HG02870 (cell line): ENCODE data around the gene ZNF358.

Experiments used
- ATAC-seq: cut with Tn5 transposase; IDR thresholded peaks from one replicate; pipeline ENCODE4 v1.9.1; 2021; ENCODE audit warnings: mild to moderate bottlenecking, moderate library complexity; ENCODE audit not compliant: unreplicated experiment

ZNF358 gene

DNA sequence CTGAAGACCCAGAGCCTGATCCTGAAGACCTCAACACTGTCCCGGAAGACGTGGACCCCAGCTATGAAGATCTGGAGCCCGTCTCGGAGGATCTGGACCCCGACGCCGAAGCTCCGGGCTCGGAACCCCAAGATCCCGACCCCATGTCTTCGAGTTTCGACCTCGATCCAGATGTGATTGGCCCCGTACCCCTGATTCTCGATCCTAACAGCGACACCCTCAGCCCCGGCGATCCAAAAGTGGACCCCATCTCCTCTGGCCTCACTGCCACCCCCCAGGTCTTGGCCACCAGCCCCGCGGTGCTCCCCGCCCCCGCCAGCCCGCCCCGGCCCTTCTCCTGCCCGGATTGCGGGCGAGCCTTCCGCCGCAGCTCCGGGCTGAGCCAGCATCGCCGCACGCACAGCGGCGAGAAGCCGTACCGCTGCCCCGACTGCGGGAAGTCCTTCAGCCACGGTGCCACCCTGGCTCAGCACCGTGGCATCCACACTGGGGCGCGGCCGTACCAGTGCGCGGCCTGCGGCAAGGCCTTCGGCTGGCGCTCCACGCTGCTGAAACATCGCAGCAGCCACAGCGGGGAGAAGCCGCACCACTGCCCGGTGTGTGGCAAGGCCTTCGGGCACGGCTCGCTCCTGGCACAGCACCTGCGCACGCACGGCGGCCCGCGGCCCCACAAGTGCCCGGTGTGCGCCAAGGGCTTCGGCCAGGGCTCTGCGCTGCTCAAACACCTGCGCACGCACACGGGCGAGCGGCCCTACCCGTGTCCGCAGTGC lies 3.6 kb downstream of the ZNF358 start:
- ATAC-seq: no peak

DNA sequence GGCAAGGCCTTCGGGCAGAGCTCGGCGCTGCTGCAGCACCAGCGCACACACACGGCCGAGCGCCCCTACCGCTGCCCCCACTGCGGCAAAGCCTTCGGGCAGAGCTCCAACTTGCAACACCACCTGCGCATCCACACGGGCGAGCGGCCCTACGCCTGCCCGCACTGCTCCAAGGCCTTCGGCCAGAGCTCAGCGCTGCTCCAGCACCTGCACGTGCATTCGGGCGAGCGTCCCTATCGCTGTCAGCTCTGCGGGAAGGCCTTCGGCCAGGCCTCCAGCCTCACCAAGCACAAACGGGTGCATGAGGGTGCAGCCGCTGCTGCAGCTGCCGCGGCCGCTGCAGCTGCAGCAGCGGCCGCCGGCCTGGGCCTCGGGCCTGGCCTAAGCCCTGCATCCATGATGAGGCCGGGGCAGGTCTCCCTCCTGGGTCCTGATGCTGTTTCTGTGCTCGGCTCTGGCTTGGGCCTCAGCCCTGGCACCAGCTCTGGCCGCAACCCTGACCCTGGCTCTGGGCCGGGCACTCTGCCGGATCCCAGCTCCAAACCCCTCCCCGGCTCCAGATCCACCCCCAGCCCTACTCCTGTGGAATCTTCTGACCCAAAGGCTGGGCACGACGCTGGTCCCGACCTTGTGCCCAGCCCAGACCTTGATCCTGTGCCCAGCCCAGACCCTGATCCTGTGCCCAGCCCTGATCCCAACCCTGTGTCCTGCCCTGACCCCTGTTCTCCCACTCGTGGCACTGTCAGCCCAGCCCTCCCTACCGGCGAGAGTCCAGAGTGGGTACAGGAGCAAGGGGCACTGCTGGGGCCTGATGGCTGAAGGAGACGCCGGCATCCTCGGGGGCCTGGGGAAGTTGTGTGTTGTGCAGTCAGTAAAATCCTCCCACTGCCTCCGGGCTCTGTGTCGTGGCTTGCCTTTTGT lies 4.5 kb downstream of the ZNF358 start:
- ATAC-seq: no peak

DNA sequence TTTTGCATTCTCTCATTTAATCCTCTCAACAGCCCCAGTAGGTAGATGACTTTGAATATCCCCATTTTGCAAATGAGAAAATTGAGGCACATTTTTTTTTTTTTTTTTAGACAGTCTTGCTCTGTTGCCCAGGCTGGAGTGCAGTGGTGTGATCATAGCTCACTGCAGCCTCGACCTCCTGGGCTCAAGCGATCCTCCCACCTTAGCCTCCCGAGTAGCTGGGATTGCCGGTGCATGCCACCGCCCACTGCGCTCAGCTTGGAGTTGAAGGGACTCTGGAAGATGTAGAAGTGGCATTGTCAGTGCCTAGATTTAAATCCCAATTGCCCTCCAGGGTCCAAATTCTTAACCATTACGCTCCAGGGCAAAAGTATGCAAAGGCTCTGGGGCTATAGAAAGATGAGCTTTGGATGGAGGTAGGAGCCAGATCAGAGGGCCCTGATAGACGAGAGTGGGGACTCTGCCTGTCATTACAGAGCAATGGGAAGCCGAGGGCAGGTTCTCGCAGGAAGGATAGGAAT lies 5.7 kb downstream of the ZNF358 start:
- ATAC-seq: no peak

DNA sequence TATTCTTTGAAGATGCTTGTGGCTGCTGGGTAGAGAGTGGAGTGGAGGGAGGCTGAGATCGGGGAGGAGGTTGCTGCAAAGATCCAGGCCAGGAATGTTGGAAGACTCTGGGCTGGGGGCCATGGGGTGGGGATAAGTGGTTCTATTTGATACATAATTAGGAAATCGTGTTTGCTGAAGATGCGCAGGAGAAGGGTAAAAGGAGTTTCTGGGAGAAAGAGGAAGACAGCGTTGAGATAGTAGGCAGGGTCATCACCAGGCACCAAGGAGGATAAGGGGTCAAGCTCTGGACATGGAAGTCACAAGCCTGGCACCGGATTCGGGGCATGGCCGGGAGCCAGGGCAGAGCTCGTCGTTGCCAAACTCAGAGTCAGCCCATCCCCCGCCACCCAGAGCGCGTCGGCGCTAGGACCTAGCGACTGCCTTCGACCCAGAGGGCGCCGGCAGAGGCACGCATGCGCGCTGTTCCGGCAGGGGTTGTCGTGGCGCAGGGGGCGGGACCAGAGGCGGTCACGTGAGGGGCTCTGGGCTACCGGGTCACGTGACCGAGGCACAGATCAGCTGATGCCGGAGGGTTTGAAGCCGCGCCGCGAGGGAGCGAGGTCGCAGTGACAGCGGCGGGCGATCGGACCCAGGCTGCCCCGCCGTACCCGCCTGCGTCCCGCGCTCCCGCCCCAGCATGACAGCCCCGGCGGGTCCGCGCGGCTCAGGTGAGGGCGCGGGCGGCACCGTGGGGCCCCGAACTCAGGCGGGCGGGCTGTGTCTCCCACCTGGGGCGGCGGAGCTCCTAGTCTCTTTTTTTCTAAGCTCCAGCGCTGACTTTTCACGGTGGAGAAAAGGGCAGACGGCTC lies 6.4 kb downstream of the ZNF358 start, which contains the start of gene MCOLN1:
Gene MCOLN1, plus strand, starts transcription at position 553 of the 851 bp plus-strand sequence. Its CDS starts 127 bp downstream, at position 680.
- no peak for ATAC-seq

DNA sequence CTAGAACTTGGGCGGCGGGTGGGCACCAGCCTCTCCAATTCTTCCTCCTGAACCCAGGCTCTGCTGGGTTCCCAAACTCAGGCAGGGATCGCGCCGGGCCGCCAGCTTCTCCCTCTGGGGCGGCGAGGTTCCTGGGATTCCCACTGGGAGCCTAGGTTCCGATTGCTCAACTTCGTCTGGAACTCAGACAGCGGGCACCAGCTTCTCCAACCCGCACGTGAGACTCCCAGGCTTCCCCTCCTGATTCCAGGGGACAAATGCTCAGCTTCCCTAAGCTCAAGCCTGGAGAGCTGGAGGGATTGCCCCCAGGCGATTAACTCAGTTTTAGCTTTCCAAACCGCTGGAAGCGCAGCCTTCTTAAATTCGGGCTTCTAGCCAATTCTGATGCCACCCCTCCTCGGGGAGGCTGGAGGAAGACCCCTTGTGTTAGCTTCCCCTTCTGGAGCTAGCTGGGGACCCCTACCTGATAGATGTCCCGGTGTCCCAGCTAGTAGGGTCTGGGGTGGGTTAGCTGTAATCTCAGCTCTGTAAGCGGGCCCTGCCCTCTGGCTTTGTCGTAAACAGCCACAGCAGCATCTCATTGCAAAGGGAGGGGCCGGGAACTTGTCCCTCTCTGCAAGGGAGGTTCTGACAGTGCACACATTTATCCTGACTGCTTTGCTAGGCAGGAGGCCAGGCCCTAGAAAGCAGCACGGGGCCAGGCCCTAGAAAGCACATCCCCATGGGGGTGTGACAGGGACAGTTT lies 7.2 kb downstream of the ZNF358 start:
- ATAC-seq: no peak

DNA sequence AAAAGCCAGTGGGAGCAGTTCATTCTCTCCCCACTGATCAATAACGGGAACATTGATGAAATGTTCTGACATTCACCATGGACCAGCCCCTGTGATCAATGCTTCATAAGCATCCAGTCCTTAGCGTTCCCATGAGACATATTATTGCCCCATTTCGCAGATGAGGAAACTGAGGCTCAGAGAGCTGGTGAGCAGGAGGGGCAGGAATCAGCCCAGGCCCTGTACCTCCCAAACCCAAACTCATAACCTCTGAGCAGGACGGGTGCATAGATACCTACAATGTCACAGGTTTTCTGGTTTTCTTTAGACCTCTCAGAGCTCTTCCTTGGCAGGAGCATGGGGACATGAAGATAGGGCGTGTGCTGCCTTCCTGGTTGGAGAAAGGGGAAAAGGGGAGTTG lies 8.6 kb downstream of the ZNF358 start:
- no peak for ATAC-seq

DNA sequence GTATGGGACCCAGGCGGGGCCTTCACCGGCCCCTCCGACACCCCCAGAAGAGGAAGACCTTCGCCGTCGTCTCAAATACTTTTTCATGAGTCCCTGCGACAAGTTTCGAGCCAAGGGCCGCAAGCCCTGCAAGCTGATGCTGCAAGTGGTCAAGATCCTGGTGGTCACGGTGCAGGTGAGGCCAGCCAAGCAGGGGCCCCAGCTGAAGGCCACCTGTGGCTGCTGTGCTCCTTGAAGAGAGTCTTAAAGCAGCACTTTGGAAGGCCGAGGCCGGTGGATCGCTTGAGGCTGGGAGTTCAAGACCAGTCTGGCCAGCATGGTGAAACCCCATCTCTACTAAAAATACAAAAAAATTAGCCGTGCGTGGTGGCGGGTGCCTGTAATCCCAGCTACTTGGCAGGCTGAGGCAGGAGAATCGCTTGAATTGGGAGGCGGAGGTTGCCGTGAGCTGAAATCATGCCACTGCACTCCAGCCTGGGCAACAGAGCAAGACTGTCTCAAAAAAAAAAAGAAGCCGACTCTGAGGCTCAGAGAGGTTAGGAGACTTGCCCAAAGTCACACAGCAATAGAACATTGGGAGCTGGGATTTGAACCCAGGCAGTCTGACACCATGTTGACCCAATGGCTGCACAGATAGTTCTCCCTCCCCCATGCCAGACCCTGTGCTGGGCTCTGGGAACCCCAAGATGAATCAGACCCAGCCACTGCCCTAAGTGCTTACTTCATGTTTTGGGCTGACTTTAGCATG lies 9.3 kb downstream of the ZNF358 start:
- ATAC-seq: no peak

DNA sequence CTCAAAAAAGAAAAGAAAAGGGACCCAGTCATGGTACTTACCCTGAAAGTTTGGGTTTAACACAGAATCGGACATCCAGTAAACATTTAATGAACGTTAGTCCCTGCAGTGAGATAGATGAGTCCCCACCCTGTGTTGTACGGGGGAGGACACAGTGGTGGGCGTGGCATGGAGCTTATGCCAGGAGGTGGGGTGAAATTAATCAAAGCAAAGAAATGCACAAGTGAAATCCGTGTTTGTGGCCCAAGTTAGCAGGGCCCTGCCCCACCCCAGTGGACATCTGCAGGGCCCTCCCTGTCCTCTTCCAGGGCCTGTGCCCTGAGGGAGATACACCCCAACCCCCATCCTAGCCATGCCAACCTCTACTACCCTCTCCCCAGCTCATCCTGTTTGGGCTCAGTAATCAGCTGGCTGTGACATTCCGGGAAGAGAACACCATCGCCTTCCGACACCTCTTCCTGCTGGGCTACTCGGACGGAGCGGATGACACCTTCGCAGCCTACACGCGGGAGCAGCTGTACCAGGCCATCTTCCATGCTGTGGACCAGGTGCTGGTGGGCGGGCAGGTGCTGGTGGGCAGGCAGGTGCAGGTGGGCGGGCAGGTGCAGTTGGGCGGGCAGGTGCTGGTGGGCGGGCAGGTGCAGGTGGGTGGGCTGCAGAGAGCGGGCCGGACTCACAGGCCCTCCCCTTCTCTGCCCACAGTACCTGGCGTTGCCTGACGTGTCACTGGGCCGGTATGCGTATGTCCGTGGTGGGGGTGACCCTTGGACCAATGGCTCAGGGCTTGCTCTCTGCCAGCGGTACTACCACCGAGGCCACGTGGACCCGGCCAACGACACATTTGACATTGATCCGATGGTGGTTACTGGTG lies 10.4 kb downstream of the ZNF358 start:
- no peak for ATAC-seq

DNA sequence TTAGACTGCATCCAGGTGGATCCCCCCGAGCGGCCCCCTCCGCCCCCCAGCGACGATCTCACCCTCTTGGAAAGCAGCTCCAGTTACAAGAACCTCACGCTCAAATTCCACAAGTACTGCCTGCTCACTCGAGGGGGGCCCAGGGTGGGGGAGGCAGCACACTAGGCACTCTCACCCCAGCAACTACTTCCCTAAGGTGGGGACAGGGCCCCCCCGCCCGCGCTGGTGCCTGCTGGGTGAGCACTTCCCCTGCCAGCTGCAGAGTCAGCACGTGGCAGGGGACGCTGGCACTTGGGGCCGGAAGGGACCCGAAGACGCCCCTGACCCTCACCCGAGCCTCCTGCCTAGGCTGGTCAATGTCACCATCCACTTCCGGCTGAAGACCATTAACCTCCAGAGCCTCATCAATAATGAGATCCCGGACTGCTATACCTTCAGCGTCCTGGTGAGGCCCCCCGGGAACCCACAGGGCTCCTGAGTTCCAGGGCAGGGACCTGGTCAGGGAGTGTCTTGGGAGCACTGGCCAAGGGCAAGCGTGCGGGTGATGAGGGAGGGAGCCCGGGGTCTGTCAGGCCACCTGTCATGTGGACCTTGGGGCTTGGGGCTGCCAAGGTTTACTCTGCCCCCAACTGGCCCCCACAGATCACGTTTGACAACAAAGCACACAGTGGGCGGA lies 11.8 kb downstream of the ZNF358 start:
- no peak for ATAC-seq

DNA sequence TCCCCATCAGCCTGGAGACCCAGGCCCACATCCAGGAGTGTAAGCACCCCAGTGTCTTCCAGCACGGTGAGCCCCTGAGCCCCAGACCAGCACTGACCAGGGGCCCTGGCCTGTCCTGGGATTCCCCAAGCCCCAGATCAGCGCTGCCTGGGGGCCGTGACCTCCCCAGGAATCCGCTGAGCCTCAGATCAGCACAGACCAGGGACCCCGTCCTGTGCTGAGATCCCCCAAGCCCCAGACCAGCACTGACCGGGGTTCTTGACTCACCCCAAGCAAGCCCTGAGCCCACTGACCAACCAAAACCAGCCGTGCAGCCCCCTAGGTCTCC lies 12.3 kb downstream of the ZNF358 start:
- ATAC-seq: no peak

DNA sequence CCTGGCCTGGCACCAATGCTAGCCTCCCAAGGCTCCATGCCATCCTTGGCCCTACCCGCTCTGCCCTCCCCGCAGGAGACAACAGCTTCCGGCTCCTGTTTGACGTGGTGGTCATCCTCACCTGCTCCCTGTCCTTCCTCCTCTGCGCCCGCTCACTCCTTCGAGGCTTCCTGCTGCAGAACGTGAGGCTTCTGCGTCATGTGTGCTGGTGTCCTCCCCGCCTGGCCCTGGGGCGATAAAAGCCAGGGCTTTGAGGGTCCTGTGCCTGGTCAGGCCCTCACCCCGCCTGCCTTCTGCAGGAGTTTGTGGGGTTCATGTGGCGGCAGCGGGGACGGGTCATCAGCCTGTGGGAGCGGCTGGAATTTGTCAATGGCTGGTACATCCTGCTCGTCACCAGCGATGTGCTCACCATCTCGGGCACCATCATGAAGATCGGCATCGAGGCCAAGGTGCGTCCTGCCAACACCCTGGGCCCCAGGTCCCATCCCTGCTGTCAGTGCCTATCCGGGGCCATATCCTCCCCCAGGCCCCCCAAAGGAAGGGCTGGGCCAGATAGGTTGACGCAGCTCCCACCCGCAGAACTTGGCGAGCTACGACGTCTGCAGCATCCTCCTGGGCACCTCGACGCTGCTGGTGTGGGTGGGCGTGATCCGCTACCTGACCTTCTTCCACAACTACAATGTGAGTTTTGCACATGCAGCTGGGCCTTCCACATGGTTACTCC lies 12.8 kb downstream of the ZNF358 start:
- no peak for ATAC-seq

DNA sequence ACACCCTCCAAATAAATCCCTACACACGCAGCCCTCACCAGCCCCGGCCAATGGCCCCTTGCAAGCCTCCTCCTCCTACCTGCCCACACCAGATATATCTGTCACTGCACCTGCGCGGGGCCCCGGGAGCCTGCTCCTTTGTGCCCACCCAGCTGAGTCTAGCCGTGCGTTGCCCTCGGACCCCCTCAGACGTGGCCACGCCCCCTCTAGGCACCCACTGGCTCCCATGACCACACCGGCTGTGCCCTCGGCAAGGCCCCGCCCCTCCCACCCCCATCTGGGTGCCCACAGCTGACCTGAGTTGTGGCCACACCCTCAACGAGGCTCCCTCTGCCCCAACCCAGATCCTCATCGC lies 13.3 kb downstream of the ZNF358 start:
- no peak for ATAC-seq

DNA sequence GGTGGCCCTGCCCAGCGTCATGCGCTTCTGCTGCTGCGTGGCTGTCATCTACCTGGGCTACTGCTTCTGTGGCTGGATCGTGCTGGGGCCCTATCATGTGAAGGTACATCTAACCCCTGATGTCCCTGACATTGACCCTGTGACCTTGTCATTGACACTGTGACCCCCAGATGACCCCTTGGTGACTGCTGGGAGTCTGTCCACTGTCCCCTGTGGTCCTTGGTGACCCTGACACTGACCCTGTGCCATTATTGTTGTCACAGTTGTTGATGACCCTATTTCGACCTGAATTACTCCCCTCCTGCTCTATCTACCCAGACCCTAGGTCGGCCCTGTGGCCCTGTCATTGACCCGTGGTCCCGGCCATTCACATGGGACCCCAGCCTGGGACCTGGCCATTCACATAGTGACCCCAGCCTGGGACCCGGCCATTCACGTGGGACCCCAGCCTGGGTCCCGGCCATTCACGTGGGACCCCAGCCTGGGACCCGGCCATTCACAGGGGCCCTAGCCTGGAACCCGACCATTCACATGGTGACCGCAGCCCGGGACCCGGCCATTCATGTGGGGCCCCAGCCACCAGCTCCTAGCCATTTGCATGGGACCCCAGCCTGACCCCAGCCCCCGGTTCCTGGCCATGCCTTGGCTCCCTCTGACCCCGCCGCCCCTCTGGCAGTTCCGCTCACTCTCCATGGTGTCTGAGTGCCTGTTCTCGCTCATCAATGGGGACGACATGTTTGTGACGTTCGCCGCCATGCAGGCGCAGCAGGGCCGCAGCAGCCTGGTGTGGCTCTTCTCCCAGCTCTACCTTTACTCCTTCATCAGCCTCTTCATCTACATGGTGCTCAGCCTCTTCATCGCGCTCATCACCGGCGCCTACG lies 13.9 kb downstream of the ZNF358 start:
- ATAC-seq: no peak

DNA sequence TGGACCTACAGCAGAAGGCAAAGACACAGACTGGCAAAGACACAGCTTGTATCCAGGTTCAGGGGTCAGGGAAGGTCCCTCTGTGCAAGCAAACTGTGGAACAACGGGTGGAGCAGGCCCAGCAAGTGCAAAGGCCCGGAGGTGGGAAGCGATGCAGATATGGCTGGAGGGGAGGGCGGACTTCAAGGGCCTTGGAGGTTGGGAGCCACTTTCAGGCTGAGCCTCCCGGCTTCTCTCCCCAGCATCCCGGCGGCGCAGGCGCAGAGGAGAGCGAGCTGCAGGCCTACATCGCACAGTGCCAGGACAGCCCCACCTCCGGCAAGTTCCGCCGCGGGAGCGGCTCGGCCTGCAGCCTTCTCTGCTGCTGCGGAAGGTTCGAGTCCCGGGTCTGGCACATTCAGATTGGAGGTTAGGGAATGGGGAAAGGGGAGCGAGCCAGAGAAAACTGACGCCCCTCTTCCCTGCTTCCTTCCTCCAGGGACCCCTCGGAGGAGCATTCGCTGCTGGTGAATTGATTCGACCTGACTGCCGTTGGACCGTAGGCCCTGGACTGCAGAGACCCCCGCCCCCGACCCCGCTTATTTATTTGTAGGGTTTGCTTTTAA lies 17.5 kb downstream of the ZNF358 start:
- ATAC-seq: no peak

DNA sequence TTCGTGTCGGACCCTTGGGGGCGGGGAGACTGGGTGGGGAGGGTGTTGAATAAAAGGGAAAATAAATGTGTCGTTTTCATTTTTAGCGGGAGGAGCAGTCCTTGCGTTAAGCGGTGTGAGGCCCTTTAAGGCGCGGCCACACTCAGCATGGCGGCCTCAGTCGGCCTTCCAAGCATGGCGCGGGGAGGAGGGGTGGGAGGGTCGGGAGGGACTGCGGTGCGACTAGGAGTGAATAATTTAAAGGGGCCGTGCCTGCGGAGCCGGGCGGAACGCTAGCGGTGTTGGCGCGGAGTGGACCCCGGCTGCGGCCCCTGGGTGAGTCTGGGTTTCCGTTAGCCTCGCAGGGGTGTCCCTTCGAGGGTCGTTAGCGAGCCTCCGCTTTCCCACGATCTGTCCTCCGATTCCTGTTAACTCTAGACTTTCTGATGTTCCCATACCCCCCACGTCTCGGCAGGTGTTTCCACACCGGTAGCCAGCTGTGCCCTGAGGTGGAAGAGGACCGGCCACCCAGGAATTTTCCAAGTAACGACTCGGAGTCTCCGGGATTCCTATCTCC lies 18.1 kb downstream of the ZNF358 start:
- ATAC-seq: no peak

DNA sequence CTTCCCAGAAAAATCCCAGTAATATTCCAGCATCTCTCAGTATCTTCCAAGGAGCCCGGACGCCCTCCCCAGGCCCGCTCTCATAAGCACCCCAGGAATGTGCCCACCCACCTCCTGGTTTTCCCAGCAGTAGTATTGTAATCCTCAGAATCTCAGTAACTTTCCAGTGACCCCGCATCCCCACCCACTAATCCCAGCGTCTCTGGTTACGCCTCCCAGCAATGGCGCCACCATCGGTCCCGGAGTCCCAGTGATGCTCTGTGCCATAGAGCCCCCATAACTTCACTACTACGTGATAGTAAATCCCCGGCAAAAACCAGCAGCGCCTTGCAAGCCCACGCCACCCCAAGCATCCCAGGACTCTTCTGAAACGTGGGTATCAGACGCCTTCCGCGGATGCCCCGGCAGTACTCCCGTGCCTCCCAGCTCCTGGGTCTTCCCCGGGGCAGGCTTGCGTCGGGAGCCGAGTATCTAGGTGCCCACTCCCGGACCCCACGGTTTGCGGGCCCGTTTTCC lies 18.7 kb downstream of the ZNF358 start:
- ATAC-seq: no peak
